Hematopoietic multipotent progenitor cell treated with erythropoietin and hydrocortisone succinate and interleukin-3 and kit ligand, for 4 days (in vitro differentiated cells): Measurements from ENCODE around the gene LPCAT1.
"Not testable (repeated sequence)": the region's sequence is repeated elsewhere in the genome, so short reads cannot be mapped to it uniquely, and the experiment has no call there.

ENCODE experiments used
- DNase-seq: peaks from one replicate; pipeline ENCODE4 v3.0.0-alpha.2; 2015

The LPCAT1 gene

DNA sequence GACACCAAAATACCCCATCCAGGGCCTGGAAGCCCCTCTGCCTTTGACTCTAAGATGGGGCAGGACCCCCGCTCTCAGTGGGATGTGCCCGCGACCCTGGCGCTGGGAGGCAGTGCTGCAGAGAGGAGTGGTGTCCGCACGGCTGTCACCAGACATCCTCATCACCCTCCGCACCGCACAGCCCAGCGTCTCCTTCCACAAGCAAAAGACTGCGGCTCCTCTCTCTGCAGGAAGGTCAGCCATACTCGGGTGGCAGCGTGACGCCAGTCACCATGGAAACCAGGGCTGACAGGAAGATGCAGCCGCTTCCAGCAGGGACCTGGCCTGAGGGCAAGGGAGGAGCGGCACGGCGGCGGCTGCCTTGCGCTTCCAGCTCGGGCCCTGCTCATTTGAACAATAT, 61.4 kb downstream of the LPCAT1 start:
- DNase-seq, result no peak

DNA sequence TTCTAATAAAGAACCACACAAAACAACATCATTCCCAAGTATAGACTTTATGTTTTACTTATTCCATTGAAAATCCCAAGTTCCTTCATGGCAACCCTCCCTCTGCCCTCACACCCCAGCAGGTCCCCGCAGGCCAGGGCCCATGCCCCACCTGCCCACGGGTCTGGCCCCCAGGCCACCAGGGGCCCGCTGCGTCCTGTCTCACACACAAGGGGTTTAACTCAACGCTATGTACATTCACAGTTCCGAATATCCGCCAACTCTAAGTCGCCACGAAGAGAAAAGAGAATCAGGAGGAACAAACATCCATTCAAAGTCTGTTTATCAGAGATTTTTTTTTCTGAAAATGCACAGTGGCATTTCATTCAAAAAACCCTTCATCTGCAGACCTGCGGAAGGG, 62.4 kb downstream of the LPCAT1 start:
- DNase-seq, result no peak

DNA sequence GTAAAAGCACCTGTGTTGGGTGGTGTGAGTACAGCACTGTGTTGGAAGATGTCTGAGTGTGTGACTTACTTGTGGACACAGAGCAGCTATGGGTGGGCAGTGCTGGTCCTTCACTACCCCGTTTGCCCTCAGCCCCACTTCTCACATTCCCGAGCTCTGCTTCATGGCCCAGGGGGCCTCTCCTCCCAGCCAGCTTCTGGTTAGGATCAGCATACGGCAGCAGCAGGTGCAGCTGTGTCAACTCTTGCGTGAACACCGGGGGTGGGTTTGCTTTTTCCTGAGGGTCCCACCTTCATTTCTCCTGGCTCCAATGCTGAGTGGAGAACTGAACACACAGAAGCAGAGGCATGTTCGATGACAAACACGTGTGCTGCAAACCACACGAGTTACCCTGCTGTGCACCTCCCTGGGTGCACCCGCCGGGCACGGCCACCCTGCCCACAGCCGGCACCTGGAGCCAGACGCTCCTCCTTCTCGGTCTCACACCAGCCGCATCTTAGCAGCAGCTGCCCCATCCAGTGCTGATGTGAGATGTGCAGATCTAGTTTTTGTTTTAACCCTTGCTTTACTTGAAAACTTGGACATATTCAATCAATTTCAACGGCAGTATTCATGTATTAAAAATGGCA, 63.6 kb downstream of the LPCAT1 start:
- no peak for DNase-seq

DNA sequence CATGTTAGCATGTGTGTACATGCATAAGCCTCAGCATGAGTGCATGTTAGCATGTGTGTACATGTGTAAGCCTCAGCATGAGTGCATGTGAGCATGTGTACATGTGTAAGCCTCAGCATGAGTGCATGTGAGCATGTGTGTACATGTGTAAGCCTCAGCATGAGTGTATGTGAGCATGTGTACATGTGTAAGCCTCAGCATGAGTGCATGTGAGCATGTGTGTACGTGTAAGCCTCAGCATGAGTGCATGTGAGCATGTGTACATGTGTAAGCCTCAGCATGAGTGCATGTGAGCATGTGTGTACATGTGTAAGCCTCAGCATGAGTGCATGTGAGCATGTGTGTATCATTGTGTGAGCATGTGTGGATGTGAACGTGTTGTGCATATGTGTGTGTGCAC, 64.3 kb downstream of the LPCAT1 start:
- not testable (repeated sequence) for DNase-seq

DNA sequence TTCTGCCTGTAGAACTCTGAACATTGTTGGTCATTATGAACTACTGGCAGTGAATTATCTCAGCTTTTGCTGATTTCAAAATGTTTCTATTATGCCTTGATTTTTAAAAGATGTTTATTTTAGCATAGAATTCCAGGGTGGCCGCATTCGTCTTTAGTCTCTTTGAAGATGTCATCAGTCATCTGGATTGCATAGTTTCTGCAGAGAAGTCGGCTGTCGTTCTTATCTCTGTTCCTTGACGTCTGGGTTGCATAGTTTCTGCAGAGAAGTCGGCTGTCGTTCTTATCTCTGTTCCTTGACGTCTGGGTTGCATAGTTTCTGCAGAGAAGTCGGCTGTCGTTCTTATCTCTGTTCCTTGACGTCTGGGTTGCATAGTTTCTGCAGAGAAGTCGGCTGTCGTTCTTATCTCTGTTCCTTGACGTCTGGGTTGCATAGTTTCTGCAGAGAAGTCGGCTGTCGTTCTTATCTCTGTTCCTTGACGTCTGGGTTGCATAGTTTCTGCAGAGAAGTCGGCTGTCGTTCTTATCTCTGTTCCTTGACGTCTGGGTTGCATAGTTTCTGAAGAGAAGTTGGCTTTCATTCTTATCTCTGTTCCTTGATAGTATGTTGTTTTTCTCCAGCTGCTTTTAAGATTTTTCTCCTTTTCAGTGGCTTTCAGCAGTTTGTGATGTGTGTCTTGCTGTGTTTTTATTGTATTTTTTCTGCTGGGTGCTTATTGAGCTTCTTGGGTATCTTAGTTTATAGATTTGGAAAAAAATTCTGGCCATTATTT, 67.5 kb downstream of the LPCAT1 start:
- DNase-seq, result not testable (repeated sequence)

DNA sequence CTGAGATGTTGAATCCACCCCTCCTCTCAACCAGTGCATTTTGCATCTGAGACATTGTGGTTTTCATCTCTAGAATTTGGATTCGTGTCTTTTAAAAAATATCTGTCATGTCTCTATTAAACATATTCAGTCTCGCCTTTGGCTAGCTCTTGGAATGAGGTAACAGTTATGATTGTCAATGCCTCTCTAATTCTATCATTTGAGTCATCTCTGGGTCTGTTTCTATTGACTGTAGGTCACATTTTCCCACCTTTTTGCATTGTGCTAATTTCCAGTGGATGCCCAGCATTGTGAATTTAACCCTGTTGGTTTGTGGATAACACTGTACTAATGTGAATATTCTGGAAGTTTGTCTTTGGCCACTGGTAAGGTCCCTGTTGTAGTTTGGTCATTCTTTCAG, 70.1 kb downstream of the LPCAT1 start:
- no peak for DNase-seq

DNA sequence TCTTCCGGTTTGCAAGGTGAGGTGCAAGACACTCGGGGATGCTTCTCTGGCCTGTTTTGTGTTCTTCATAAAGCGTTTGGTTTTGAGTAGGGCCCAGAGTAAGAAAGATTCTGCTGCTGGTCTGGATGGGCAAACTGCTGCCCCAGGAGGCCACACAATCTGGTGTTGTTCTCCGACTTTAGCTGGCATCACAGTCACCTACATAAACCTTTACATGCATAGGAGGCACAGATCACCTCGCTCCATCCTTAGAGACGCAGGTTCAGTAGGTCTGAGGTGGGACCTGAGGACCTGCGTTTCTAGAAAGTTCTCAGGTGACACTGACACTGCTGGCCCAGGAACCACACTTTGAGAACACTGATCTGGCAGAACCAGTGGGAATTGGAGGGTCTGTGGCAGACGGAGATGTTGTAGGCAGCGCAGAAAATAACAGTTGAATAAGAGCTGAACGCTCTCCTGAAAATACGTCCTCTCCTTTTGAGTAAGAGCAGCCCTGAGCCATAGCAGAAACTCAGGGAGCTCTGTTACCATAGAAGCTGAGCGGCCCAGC, 74.6 kb downstream of the LPCAT1 start:
- no peak for DNase-seq

DNA sequence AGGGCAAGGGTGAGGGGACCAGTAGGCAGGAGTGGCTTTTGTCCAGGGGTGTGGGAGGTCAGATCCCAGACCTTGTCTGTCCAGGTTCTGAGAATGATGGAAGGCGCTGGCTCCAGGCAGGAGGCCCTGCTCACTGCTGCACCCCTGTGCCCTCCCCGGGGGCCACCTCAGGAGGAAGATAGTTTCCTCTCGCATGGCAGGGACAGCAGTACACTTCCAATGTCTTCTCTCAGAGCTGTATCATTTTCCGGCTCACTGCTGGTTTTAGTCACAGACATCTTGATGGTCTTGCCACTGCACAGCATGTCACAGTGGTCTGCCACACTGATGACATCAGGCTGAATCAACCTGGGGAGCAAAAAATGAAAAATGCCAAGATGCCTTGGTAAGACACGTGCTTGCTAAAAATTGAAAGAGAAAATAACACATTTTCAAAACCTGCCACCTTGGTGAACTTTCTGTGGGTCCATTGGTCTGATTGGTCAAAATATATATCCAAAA, 75.2 kb downstream of the LPCAT1 start:
- DNase-seq, result no peak

DNA sequence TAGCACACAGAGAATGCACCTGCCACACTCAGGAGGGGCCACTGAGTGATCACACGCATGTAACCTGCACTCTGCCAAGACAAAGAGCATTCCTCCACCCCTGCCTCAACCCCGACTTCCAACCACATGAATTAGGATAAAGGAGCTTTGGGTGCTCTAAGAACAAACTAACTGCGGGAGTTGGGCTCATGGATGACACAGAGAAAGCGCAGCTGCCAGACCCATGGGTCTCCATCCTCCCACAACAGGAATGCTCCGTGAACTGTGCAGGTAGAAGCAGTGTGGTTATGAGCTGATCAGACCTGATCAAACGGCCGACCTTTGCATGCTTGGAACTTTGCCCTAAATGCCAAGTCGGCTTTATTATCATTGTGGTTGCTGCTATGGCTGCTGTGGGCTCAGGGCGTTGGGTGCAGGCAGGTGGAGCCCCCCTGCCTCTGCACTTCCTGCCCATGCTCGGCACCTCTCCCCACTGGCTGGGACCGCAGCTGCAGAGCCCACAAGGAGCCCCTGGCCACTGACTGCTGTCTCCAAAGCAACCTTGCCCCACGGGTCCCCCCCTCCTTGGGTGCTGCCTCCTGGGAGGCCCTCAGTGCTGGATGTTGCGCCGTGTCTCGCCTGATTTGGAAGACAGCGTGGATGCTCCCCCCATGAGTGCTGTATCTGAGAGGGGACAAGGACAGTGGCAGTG, 75.9 kb downstream of the LPCAT1 start:
- DNase-seq, result no peak

DNA sequence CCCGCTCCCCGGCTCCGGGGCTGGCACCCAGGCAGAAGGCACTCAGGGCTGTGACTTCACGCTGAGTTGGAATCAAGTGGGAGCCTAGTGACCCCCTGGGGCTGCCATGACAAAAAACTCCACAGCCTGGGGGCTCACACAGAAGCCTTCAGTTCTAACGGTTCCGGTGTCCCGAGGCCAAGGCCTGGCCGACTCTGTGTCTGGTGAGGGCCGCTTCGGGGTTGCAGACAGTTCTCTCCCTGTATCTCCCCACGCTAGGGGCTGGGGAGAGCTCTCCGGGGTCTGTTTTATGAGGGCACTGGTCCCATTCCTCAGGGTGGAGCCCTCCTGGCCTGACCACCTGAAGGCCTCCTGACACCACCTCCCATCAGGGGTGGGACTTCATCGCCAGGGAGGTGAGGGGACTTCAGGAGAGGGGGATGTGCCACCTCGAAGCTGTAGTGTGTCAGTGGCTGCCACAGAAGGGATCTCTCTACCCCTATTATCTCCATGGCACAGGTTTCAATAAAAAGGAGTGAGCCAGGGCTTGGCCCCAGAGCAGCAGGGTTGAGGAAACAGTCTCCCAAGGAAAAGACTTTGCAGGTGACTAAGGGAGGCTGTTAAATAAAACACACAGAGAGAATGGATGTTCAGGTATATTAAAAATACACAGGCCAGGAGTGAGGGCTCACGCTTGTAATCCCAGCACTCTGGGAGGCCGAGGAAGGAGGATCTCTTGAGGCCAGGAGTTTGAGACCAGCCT, 77.0 kb downstream of the LPCAT1 start:
- DNase-seq, result no peak

DNA sequence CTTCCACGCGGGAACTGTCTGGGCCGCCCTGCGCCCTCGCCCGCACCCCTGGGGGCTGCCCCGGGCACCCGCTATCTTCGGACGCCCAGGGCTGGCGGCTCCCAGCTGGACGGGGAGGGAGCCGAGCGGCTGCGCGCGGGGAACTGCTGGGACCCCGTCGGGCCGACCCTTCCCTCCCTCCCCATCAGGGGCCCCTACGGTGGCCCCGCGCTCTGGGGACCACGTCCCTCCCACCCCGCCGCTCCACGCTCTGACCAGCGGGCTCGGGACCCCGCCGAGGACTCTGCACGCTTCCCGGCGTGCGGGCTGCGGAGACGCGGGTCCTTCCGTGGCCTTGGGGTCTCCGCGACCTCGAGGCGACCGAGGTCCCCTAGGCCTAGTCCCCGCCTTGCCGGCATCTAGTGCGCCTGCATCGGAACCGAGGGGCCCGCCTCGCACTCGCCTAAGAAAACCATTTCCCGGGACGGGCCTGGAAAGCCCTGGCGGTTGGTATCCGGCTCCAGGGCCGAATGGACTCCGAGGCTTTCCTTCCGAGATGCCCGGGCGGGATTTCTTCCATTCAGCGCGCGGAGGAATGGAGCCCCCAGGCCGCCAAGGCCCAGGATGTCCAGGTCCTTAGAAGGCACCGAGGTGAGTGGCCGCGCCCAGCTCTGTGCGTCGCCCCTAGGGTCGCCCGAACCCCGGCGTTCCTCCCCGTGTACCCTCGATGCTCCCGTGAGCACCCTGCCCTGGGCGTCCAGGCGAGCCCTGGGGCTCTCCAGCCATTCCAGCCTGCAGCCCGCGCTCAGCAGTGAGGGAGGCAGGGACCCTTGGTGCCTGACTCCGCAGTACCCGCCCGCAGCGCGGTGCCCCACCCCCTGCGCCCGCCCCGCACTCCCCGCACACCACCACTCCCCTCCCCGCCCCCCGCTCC, 77.8 kb downstream of the LPCAT1 start:
- no peak for DNase-seq

DNA sequence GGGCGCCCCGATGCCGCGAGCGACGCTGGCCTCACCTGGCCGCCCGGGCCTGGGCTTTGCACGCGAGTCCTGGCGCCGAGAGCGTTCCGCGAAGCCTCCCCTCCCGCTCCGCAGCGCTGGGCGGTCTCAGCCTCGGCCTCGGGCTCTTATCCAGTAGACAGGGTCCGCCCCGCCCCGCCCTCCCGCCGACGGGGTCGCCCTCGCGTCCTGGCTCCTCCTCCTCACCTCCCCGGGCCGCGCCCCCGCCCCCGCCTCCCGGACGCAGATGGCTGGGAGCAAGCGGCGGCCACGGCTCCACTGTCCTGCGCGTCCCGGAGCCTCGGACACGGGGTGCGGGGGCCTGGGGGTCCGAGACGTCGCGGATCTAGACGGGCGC, 78.5 kb downstream of the LPCAT1 start, which contains the start of gene SLC6A3:
TSS of gene SLC6A3 (minus strand) at position 128 of the 376 bp plus-strand sequence. CDS start 2,243 bp downstream, outside the sequence.
- DNase-seq, result peak; percentile 75

DNA sequence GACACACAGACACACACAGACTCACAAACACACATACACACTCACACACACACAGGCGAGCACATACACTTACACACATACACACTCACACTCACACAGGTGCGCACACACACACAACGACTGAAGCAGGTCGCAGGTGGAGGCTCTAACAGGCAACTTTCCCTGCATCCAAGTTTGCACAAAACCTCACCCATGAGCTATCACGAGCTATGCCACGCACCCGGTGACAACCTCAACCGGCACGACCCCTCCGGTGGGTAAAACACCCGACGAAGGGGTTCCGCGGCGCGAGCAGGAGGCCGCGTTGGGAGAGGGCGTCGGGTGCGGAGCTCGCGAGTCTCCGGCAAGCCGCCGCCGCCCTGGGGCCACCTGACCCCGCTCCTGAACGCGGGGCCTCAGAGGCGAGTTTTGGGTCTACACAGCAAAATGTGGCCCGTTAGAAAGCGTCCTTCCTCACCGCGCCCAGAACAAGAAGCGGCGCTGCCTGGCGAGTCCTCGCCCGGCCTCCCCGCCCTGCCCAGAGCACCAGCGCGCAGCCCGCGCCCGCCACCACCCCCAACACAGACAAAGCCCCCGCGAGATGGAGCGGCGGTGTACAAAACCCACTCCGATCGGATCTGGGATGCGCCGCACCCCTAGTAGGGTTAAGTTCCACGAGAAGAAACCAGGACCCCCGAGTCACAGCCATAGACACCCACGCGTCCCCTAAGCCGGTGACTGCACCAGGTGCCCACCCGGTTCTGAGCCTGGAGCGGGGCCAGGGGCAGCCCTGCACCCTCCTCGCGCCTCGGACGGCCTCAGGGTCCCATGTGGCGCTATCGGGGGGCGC, 79.2 kb downstream of the LPCAT1 start:
- DNase-seq, result no peak

DNA sequence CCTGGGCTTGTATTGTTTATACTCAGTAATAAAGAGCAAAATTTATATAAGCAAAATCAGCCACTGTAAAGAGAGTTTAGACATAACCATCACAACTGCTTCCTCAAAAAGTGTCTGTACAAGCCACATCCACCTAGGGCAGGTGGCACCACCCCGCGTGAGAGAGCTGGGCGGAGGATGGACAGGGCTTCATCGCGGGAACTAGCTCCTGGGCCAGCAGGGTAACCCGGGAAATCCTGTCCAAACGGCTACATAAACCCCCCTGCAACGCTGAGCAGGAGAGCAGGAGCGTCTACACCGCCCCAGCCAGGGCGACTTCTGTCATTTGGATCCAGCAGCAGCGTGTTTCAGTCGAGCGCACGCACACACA, 79.8 kb downstream of the LPCAT1 start:
- DNase-seq, result no peak

DNA sequence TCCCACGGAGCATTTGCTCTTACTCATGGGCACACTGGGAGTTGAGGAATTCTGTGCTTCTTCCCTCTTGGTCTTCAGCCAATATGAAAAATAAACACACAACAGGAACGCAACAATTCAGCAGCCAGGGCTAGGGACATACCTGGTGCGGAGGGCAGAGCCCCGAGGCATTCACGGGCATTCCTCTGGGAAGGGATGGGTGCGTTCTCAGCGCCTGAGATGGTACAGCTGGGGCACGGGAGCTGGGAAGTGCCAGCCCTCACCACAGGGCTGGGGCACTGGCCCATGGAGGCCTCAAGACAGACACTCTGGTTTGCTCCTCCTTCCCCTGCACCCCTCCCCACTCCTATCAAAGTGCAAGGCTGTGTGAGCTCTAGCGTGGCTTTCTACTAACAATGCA, 80.6 kb downstream of the LPCAT1 start:
- no peak for DNase-seq

DNA sequence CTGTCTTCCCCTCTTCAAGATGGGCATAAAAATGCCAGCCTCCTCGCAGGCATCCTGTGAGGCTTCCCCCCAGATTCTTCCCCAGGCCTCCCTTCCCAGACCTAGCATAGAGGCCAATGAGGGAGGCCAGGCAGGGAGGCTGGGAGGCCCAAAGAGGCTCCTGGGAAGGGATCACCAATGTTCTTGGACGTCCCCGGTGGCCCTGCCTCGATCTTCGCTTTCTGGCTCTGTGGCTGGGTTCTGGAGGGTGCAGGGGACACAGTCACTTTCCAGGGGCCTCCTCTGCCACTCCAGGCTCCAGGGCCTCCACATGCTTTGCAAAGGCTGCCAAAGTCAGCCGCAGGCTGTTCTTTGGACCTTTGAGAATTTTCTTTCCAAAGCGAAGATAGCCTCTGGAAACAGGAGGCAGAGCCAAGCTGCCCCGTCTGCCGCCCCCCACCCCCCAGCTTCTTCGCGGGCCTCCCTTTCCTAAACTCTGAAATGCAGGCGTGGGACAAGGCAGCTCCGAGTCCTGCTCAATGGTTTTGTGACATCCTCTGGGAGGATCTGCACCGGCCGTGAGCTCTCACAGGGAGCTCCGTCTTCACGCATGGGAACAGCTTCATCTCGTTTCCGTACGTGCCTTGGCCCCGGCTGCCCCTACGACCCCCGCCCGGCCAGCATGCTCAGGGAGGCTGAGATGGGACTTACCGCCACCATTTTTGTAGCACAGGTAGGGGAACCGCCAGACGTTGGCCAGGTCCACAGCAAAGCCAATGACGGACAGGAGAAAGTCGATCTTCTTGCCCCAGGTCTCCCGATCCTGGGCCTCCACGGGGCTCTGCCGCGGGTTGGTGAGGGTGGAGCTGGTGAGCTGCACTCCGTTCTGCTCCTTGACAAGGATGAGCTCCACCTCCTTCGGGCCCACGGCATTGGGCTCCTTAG, 81.3 kb downstream of the LPCAT1 start:
- DNase-seq, result no peak

DNA sequence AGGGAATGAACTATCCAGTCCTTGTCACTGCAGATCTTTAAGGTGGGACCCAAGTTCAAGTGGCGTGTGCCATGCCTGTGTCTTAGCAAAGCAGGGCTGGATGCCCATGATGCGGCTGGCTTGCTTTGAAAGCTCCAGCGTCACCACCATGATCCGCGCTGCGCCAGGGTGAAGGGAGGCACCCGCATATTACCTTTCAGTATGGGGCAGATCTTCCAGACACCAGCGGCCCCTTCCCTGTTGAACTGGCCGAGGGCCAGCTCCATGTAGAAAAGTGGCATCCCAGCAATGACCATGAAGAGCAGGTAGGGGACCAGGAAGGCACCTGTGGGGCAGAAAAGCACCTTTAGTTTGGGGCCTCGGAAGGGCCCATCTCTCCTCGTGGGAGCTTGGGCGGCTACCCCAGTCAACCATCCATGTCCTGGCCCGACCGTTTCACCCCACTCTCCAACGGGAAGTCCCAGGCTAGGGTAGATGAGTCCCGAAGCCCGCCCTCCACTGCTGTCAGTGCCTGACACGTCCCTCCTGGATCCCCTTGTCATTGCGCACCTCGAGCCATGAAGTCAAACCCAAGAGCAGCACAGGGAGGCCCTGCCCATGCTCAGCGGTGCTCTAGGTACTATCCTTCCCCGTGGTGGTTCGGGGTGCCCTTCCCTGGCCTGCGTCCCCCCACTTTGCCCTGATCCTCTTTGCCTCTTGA, 82.4 kb downstream of the LPCAT1 start:
- DNase-seq, result no peak

DNA sequence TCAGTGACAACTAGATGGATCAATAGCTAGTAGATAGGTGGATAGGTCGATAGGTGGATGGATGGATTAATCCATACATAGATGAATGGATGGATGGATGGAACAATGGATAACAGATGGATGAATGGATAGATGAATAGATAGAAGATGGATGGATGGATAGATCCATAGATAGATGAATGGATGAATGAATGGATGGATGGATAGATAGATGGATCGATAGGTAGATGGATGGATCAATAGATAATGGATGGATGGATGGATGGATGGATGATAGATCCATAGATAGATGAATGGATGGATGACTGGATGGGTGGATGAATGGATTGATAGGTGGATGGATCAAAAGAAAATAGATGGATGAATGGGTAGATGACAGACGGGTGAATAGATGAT, 83.7 kb downstream of the LPCAT1 start:
- no peak for DNase-seq
